Endothelial cell of umbilical vein (primary cell): Measurements from ENCODE around the gene ANKH.

Experiments
- MYC ChIP-seq: IDR thresholded peaks from one replicate; pipeline ENCODE4 v1.6.1; 2011; ENCODE audit warnings: mild to moderate bottlenecking, low read depth, low read length
- POLR2A ChIP-seq: IDR thresholded peaks from 2 replicates; pipeline ENCODE4 v1.6.1; 2012; ENCODE audit warnings: low read depth, mild to moderate bottlenecking, control low read depth, low read length
- TF ChIP-seq, protein P1 (sequence below), 2 donors: IDR thresholded peaks; 1 replicate in 1 of 2; 2 replicates in 1 of 2; pipeline ENCODE4 v1.5.1; 2011; ENCODE audit warnings: low read length in 2 of 2, mild to moderate bottlenecking in 2 of 2, moderate library complexity in 2 of 2, control low read depth in 1 of 2, inconsistent platforms in 1 of 2, low read depth in 1 of 2; ENCODE audit not compliant: insufficient read depth in 1 of 2; ENCODE audit errors: extremely low read depth in 1 of 2

- TF ChIP-seq, protein P1, sequence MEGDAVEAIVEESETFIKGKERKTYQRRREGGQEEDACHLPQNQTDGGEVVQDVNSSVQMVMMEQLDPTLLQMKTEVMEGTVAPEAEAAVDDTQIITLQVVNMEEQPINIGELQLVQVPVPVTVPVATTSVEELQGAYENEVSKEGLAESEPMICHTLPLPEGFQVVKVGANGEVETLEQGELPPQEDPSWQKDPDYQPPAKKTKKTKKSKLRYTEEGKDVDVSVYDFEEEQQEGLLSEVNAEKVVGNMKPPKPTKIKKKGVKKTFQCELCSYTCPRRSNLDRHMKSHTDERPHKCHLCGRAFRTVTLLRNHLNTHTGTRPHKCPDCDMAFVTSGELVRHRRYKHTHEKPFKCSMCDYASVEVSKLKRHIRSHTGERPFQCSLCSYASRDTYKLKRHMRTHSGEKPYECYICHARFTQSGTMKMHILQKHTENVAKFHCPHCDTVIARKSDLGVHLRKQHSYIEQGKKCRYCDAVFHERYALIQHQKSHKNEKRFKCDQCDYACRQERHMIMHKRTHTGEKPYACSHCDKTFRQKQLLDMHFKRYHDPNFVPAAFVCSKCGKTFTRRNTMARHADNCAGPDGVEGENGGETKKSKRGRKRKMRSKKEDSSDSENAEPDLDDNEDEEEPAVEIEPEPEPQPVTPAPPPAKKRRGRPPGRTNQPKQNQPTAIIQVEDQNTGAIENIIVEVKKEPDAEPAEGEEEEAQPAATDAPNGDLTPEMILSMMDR (IDR thresholded peaks at IDR 0.05; ENCODE audit: extremely low read depth in 1 of 2, insufficient read depth in 1 of 2, low read depth in 1 of 2, low read length in 2 of 2): no peak
- TF ChIP-seq POLR2A (no peak), MYC (no peak)
Observed at GRCh38 chr5:14851999-14852526, 19.5 kb downstream of the ANKH start.
